Activated CD8-positive, alpha-beta memory T cell treated with anti-CD3 and anti-CD28 coated beads, Interleukin-2, amount 10 ng/mL, durations not matched to agents 7 days and 5 days (primary cell): ENCODE measurements around the gene JPH4. TPM values are rescaled to one million over a fixed set of nuclear protein-coding genes. Genes with fewer than 3 reads are reported as not detected.

Experiments
- ATAC-seq: fragments of 150-1000 bp; cut with Tn5 transposase; one replicate; pipeline ENCODE4 v1.10.0; 2021; ENCODE audit warnings: moderate library complexity
- CTCF ChIA-PET: fragments of 350-600 bp; sonication (Branson Sonifier 250); formaldehyde crosslinking; loops from one replicate; lab custom pipeline; 2021; ENCODE audit warnings: antibody characterized with exemption; lab: Charles Lee
- DNase-seq: peaks from one replicate; pipeline ENCODE4 v3.0.0-alpha.2; 2020
- H3K27ac Mint-ChIP-seq: one replicate; pipeline ENCODE4 v1.8.0; 2021; ENCODE audit warnings: mild to moderate bottlenecking, mixed read lengths
- H3K27me3 Mint-ChIP-seq: one replicate; pipeline ENCODE4 v1.8.0; 2021; ENCODE audit warnings: mixed read lengths
- H3K36me3 Mint-ChIP-seq: one replicate; pipeline ENCODE4 v1.8.0; 2021; ENCODE audit warnings: mild to moderate bottlenecking, mixed read lengths
- H3K4me1 Mint-ChIP-seq: one replicate; pipeline ENCODE4 v1.8.0; 2021; ENCODE audit warnings: mixed read lengths
- H3K4me3 Mint-ChIP-seq: one replicate; pipeline ENCODE4 v1.8.0; 2021; ENCODE audit warnings: mild to moderate bottlenecking, moderate library complexity, mixed read lengths
- H3K9me3 Mint-ChIP-seq: one replicate; pipeline ENCODE4 v1.8.0; 2022; ENCODE audit warnings: low read depth, mixed read lengths
- total RNA-seq, 2 experiments: library from RNA; stranded (reverse); gene quantifications; one replicate each; pipeline ENCODE4 v1.2.3, GENCODE V29; 2021

JPH4 gene
- total RNA-seq, 2 experiments from 2014 or later: 0.77 TPM; not detected in 1

DNA sequence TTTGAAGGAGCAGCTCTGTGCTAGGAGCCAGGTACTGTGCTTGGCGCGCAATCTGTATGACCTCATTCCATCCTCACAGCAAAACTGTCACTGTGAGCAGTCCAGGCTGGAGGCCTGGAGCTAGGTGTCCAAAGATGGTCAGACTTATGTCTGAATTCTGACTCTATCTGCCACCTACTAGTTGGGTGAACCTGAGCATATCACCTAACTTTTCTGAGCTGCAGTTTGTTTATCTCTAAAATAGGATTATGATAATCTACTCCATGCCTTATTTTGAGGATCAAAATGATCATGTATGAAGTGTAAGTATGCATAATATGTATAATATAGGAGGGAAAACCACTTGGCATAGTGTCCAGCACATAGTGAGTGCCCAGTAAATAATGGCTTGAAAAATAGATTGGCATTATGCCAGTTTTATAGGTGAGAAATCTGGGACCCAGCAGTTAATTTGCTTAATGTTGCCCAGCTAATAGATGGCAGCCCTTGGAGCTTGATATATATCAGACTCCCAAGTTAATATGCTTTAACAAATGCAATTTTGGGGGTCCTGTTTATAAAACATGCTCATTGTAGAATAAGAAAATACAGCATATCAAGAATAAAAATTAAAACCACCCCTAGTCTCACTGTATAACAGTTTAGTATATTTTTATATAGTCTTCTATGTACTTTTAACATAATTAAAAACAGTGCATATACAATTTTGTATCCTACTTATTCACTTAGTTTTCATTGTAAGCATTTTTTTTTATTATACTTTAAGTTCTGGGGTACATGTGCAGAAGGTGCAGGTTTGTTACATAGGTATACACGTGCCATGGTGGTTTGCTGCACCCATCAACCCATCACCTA, 4.5 kb upstream of the JPH4 start:
- CTCF ChIA-PET: interaction anchor here (1.0 kb wide), 1 partner anchor 49 kb away, joined by 3 read pairs; no protein-coding TSS in a partner anchor
- ATAC-seq: no peak
- no peak overlapping the region for H3K27ac Mint-ChIP-seq
- no peak for DNase-seq
- no peaks in the 10 kb centered on the region for H3K9me3 Mint-ChIP-seq
- H3K4me3 Mint-ChIP-seq: no peak overlapping the region
- no peaks in the 10 kb centered on the region for H3K4me1 Mint-ChIP-seq
- no peaks in the 10 kb centered on the region for H3K36me3 Mint-ChIP-seq
- peaks cover 49% of the 10 kb centered on the region for H3K27me3 Mint-ChIP-seq

- no peak for DNase-seq
- Mint-ChIP-seq H3K4me3 (no peak overlapping the region), H3K27ac (no peak overlapping the region), H3K36me3 (no peaks in the 10 kb centered on the region), H3K27me3 (peaks cover 55% of the 10 kb centered on the region), H3K9me3 (no peaks in the 10 kb centered on the region), H3K4me1 (peaks cover 8% of the 10 kb centered on the region)
- CTCF ChIA-PET: interaction anchor here (1.1 kb wide), 1 partner anchor 8 kb away, joined by 3 read pairs; no protein-coding TSS in a partner anchor
- no peak for ATAC-seq
Measured at GRCh38 chr14:23580948-23581281, 2.3 kb upstream of the JPH4 start.

- CTCF ChIA-PET: interaction anchor here (1.1 kb wide), 1 partner anchor 9 kb away, joined by 3 read pairs; no protein-coding TSS in a partner anchor
- Mint-ChIP-seq H3K36me3 (no peaks in the 10 kb centered on the region), H3K9me3 (no peaks in the 10 kb centered on the region), H3K27ac (no peak overlapping the region), H3K4me1 (peaks cover 9% of the 10 kb centered on the region), H3K4me3 (no peak overlapping the region), H3K27me3 (peaks cover 53% of the 10 kb centered on the region)
- no peak for ATAC-seq
- DNase-seq: no peak
Measured at GRCh38 chr14:23580152-23580926, 1.7 kb upstream of the JPH4 start.

GRCh38 chr14:23579739-23580138, 1.1 kb upstream of the JPH4 start:
- CTCF ChIA-PET: no interaction called here
- no peaks in the 10 kb centered on the region for H3K36me3 Mint-ChIP-seq
- no peak overlapping the region for H3K4me3 Mint-ChIP-seq
- ATAC-seq (no peak), DNase-seq (no peak)
- H3K27me3 Mint-ChIP-seq: peaks cover 59% of the 10 kb centered on the region
- peaks cover 11% of the 10 kb centered on the region for H3K4me1 Mint-ChIP-seq
- no peaks in the 10 kb centered on the region for H3K9me3 Mint-ChIP-seq
- H3K27ac Mint-ChIP-seq: no peak overlapping the region

GRCh38 chr14:23579311-23579630, 681 bp upstream of the JPH4 start:
- H3K27ac Mint-ChIP-seq: no peak overlapping the region
- H3K4me3 Mint-ChIP-seq: no peak overlapping the region
- DNase-seq (no peak), ATAC-seq (no peak)
- no peaks in the 10 kb centered on the region for H3K9me3 Mint-ChIP-seq
- H3K36me3 Mint-ChIP-seq: no peaks in the 10 kb centered on the region
- peaks cover 11% of the 10 kb centered on the region for H3K4me1 Mint-ChIP-seq
- CTCF ChIA-PET: no interaction called here
- peaks cover 60% of the 10 kb centered on the region for H3K27me3 Mint-ChIP-seq

DNA sequence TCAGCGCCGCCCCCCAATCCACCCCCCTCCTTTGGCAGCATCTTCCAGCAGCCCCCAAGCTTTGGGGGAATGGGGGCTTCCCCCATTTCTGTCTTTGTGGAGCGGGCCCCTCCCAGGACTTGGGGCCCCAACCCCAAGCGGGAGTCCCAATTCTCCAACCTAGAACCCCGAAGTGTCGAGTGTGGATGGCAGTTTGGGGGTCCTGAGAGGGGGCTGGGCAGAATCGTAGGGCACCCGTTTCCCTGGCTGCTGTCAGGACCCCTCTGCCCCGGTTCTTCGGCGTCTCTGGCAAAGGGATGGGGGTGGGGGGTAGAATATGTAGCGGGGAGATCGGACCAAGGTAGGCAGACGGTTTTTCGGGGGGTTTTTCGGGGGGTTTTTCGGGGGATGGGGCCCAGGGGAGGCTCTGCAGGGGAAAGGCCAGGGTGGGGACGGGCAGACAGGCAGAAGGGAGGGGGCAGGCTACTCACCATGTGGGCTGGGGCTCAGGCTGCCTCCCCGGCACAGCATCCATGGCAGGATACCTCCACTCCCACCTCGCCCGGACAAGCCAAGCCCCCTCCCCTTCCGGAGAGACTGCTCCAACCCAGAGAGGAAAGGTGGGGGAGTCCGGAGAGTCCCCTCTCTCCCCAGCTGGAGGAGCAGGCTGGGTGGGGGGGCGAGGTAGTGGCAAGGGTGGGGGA, 739 bp downstream of the JPH4 start:
- Mint-ChIP-seq H3K4me1 (peaks cover 14% of the 10 kb centered on the region), H3K36me3 (no peaks in the 10 kb centered on the region), H3K27me3 (peaks cover 54% of the 10 kb centered on the region), H3K9me3 (no peaks in the 10 kb centered on the region), H3K27ac (no peak overlapping the region), H3K4me3 (no peak overlapping the region)
- DNase-seq: peak; percentile 26
- ATAC-seq: no peak
- CTCF ChIA-PET: no interaction called here

GRCh38 chr14:23577004-23577681, 1.4 kb downstream of the JPH4 start:
- no peak overlapping the region for H3K27ac Mint-ChIP-seq
- peaks cover 48% of the 10 kb centered on the region for H3K27me3 Mint-ChIP-seq
- no peak overlapping the region for H3K4me3 Mint-ChIP-seq
- no peak for DNase-seq
- no peaks in the 10 kb centered on the region for H3K36me3 Mint-ChIP-seq
- H3K9me3 Mint-ChIP-seq: no peaks in the 10 kb centered on the region
- peak; percentile 18 for ATAC-seq
- H3K4me1 Mint-ChIP-seq: peaks cover 20% of the 10 kb centered on the region
- CTCF ChIA-PET: no interaction called here

DNA sequence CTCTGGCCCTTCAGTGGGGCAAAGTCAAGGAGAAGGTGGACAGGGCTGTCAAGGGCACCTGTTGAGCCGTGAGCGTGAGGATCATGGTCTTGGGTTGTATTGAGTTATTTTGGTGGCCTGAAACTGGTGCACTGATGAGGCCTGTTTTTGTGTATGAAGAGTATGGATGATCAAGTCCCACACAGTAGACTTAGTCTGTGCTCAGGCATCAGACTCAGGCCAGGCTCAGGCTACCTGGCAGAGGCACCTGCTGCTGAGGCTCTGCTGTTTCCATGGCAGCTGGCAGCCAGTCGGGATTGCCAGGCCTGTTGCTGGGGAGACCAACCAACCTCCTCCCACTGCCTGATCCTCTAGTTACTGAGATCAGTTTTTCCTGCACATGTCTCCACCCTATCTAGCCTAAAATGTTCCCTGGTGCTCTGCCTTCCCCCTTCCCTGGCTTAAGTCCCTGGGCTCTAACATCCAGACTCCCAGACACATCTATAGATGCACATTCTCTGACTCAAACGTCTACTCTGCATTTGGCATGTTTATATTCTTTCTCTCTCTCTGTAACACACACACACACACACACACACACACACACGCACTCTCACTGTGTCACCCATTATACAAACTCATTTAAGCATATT, 5.1 kb downstream of the JPH4 start:
- CTCF ChIA-PET: interaction anchor here (0.5 to 2.2 kb wide), 2 partner anchors 10 to 15 kb away, joined by 3 to 7 read pairs; no protein-coding TSS in a partner anchor
- Mint-ChIP-seq H3K27me3 (peaks cover 30% of the 10 kb centered on the region), H3K27ac (no peak overlapping the region), H3K9me3 (no peaks in the 10 kb centered on the region), H3K4me3 (no peak overlapping the region), H3K4me1 (peaks cover 30% of the 10 kb centered on the region), H3K36me3 (no peaks in the 10 kb centered on the region)
- no peak for DNase-seq
- no peak for ATAC-seq

- ATAC-seq: no peak
- no peak for DNase-seq
- H3K9me3 Mint-ChIP-seq: no peaks in the 10 kb centered on the region
- H3K4me1 Mint-ChIP-seq: peaks cover 36% of the 10 kb centered on the region
- H3K4me3 Mint-ChIP-seq: no peak overlapping the region
- no peak overlapping the region for H3K27ac Mint-ChIP-seq
- CTCF ChIA-PET: interaction anchor here (2.2 kb wide), 1 partner anchor 10 kb away, joined by 7 read pairs; no protein-coding TSS in a partner anchor
- peaks cover 24% of the 10 kb centered on the region for H3K27me3 Mint-ChIP-seq
- no peaks in the 10 kb centered on the region for H3K36me3 Mint-ChIP-seq
Measured at GRCh38 chr14:23572836-23573235, 5.8 kb downstream of the JPH4 start.

DNA sequence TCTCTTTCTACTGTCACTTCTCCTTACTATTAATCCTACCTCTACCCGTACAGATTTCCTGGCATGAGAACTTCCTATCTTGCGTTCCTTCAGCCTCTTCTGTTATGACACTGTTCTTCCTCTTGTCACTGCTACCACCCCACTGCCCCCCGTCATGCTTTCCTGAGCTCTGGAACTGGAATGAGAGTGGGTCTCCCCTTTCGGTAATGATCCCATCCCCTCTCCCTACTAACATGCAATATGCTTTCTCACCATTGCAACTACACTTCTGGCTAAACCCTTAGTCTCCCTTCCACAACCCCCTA, 6.1 kb downstream of the JPH4 start:
- ATAC-seq (no peak), DNase-seq (no peak)
- Mint-ChIP-seq H3K9me3 (no peaks in the 10 kb centered on the region), H3K4me1 (peaks cover 40% of the 10 kb centered on the region), H3K27me3 (peaks cover 20% of the 10 kb centered on the region), H3K36me3 (no peaks in the 10 kb centered on the region), H3K4me3 (no peak overlapping the region), H3K27ac (no peak overlapping the region)
- CTCF ChIA-PET: interaction anchor here (1.0 to 2.2 kb wide), 4 partner anchors 9 to 96 kb away, joined by 3 to 7 read pairs (median 5); no protein-coding TSS in a partner anchor

DNA sequence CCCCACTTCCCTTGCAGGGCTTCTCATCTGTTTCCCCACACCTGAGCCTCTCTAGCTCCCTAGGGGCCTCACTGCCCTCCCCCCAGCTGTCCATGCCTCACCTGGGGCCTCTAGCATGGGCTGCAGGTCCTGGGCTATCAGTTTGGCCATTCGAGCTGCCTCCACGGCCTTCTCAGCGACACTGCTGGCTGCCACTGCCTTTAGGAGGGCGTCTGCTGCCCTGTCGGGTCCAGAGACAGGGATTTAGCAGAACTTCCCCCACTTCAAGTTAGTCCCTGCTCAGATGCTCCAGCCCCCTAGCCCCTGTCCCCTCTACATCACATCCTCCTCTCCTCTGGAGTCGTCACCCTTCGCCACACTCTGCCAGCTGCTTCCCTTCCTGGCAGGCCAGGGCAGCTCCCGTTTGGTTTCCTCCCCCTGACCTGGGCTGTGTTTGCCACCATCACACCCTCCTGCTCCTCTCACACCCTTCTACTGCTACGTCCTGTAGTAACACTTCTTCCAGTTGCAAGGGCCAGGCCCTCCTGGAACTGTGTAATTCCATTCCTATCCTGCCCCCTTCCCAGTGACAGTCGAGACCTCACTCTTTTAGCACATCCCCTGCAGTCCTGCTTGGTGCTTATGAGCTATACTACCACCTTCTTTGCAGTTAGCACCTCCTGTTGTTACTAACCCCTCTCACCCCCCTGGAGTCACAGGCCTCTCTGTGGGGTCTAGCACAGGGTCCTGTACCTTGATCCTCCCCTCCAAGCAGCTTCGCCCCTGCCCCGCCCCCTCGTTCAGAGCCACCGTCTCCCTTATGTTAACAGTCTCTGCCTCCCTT, 6.7 kb downstream of the JPH4 start:
- CTCF ChIA-PET: interaction anchor here (1.0 to 2.2 kb wide), 4 partner anchors 9 to 95 kb away, joined by 3 to 7 read pairs (median 5); no protein-coding TSS in a partner anchor
- Mint-ChIP-seq H3K27me3 (peaks cover 17% of the 10 kb centered on the region), H3K4me3 (no peak overlapping the region), H3K27ac (no peak overlapping the region), H3K4me1 (peaks cover 39% of the 10 kb centered on the region), H3K9me3 (no peaks in the 10 kb centered on the region), H3K36me3 (no peaks in the 10 kb centered on the region)
- ATAC-seq (no peak), DNase-seq (no peak)
